ENCODE results near the gene CCDC124. TPM values are rescaled to one million over a fixed set of nuclear protein-coding genes. Genes with fewer than 3 reads are reported as not detected.
"Not testable (repeated sequence)": the region's sequence is repeated elsewhere in the genome, so short reads cannot be mapped to it uniquely, and the experiment has no call there.

Gene CCDC124
- total and polyA plus RNA-seq, 3 experiments from 2014 or later, result 65.7 to 195 (median 184) TPM

DNA sequence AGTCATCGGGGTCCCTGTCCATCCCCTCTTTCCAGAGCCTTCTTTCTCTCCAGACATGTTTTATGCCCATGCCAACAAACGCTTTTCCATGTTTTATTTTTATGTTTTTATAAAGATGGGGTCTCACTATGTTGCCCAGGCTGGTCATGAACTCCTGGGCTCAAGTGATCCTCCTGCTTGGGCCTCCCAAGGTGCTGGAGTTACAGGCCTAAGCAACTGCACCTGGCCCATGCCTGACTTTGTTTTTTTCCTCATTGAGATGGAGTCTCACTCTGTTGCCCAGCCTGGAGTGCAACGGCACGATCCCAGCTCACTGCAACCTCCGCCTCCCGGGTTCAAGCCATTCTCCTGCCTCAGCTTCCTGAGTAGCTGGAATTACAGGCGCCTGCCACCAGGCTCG is 53.8 kb downstream of the CCDC124 start:
- H3K27me3 ChIP-seq (ENCODE audit: insufficient read depth, low read length, poor library complexity, severe bottlenecking); H3K9me3 Mint-ChIP-seq; DNase-seq; CTCF ChIA-PET; H3K4me1 ChIP-seq (ENCODE audit: insufficient read depth, low read length); H3K4me1 Mint-ChIP-seq; H3K27ac Mint-ChIP-seq; H3K27ac ChIP-seq (ENCODE audit: low read depth, low read length); H3K36me3 Mint-ChIP-seq; H3K9me3 ChIP-seq (ENCODE audit: low read length); H3K4me3 ChIP-seq (ENCODE audit: low read length); H3K4me3 Mint-ChIP-seq; POLR2A ChIA-PET; H3K36me3 ChIP-seq (ENCODE audit: insufficient read depth, low read length): not testable (repeated sequence)
- peaks cover 8 to 12% of the 10 kb centered on the region in 2 donors for H3K27me3 Mint-ChIP-seq

DNA sequence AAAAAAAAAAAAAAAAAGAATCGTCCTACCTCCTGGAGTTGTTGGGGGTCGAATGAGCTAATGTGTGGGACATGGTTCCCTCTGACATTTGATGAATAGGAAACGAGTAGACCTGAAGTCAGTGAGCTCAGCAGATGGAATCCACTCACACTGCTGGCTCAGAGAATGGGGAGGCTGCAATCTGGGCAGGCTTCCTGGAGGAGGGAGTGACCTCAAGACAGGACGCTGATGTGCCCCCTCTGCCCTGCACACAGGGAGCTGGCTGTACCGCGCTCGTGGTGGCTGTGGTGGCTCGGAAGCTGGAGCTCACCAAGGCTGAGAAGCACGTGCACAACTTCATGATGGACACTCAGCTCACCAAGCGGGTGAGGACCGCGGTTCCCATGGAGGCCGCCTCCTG is 55.3 kb downstream of the CCDC124 start:
- no peaks in the 10 kb centered on the region for H3K9me3 ChIP-seq (ENCODE audit: low read length)
- Mint-ChIP-seq H3K36me3 (no peaks in the 10 kb centered on the region), H3K4me1 (no peaks in the 10 kb centered on the region), H3K27ac (no peak overlapping the region), H3K9me3 (no peaks in the 10 kb centered on the region), H3K4me3 (no peak overlapping the region), H3K27me3 (peaks cover 8 to 9% of the 10 kb centered on the region in 2 donors)
- no peak for DNase-seq
- no peak overlapping the region for H3K27ac ChIP-seq (ENCODE audit: low read depth, low read length)
- CTCF ChIA-PET, result interaction anchor here (1.3 to 1.6 kb wide), 2 partner anchors 9 to 56 kb away, joined by 4 to 7 read pairs; no protein-coding TSS in a partner anchor
- no peaks in the 10 kb centered on the region for H3K36me3 ChIP-seq (ENCODE audit: insufficient read depth, low read length)
- POLR2A ChIA-PET, result no interaction called here
- no peaks in the 10 kb centered on the region for H3K4me1 ChIP-seq (ENCODE audit: insufficient read depth, low read length)
- H3K27me3 ChIP-seq (ENCODE audit: insufficient read depth, low read length, poor library complexity, severe bottlenecking), result no peaks in the 10 kb centered on the region
- no peak overlapping the region for H3K4me3 ChIP-seq (ENCODE audit: low read length)

DNA sequence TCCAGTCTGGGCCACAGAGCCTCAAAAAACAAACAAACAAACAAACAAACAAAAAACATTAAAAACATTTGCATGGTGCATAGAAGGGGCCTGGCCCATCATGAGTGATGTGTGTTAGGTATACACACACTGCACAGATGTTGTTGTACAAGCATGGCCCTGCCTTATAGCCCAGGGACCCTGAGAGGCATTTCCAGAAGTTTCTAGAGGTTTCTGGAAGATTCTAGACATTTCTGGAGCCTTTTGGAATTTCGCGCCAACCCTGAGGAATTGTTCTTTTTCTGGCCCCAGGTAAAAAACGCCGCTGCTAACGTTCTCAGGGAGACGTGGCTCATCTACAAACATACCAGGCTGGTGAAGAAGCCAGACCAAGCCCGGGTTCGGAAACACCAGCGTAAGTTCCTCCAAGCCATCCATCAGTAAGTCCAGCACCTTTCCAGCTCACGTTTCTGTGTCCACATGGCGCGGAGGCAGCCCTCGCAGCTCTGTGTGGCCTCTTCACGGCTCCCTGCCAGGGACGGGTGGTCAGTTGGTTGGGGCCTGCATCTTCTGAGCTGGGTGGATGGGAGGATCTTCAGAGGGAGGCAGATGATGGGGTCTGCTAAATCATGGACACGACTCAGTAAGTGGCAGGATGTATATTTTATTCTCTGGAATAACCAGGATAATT is 56.7 kb downstream of the CCDC124 start:
- CTCF ChIA-PET, result interaction anchor here (2.0 kb wide), 1 partner anchor 130 kb away, joined by 5 read pairs; the partner anchor contains the start of gene RPL18A
- H3K4me1 Mint-ChIP-seq, result no peaks in the 10 kb centered on the region

DNA sequence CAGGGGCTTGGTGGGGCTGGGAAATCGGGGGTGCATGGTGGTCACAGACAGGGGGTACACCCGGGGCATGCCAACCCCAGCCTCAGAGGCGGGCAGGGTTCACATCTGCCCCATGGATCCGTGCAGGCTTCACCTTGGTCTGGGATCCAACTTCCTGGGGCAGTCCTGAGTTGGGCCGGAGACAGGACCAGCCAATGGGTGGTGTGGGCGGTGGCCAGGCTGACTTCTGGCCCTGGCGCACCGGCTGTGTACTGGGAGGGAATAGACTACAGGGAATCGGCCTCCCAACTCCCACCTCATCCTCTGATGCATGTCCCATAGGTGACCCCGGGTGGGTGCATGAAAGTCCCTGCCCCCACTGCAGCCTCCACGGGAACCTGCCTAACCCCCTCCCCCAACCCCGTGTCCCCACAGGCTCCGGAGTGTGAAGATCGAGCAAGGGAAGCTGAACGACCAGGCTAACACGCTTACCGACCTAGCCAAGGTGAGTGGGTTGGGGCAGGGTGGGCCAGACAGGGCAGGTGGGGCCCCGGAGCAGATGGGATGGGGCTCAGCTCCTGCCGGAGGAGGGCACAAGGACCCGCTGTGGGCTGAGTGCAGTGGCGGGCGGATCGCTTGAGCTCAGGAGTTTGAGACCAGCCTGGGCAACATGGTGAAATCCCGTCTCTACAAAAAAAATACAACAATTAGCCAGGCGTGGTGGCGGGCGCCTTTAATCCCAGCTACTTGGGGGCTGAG is 60.4 kb downstream of the CCDC124 start:
- POLR2A ChIA-PET, result no interaction called here
- no peak overlapping the region for H3K27ac Mint-ChIP-seq
- H3K4me3 Mint-ChIP-seq, result no peak overlapping the region

More for the DNA sequence above, 56.7 kb downstream of the CCDC124 start:
- Mint-ChIP-seq H3K36me3 (no peaks in the 10 kb centered on the region), H3K4me3 (no peak overlapping the region), H3K27ac (no peak overlapping the region), H3K9me3 (no peaks in the 10 kb centered on the region), H3K27me3 (peaks cover 8 to 9% of the 10 kb centered on the region in 2 donors)
- Histone ChIP-seq H3K4me1 (ENCODE audit: insufficient read depth, low read length) (no peaks in the 10 kb centered on the region), H3K4me3 (ENCODE audit: low read length) (no peak overlapping the region), H3K27ac (ENCODE audit: low read depth, low read length) (no peak overlapping the region), H3K27me3 (ENCODE audit: insufficient read depth, low read length, poor library complexity, severe bottlenecking) (no peaks in the 10 kb centered on the region), H3K9me3 (ENCODE audit: low read length) (no peaks in the 10 kb centered on the region), H3K36me3 (ENCODE audit: insufficient read depth, low read length) (no peaks in the 10 kb centered on the region)
- POLR2A ChIA-PET, result no interaction called here
- DNase-seq, result no peak

More for the DNA sequence above, 60.4 kb downstream of the CCDC124 start:
- H3K9me3 Mint-ChIP-seq, result no peaks in the 10 kb centered on the region
- Histone ChIP-seq H3K36me3 (ENCODE audit: insufficient read depth, low read length) (no peaks in the 10 kb centered on the region), H3K4me1 (ENCODE audit: insufficient read depth, low read length) (no peaks in the 10 kb centered on the region), H3K27ac (ENCODE audit: low read depth, low read length) (no peak overlapping the region), H3K4me3 (ENCODE audit: low read length) (no peak overlapping the region), H3K27me3 (ENCODE audit: insufficient read depth, low read length, poor library complexity, severe bottlenecking) (no peaks in the 10 kb centered on the region), H3K9me3 (ENCODE audit: low read length) (no peaks in the 10 kb centered on the region)
- peaks cover 3 to 6% (median 6%) of the 10 kb centered on the region in 3 donors for H3K4me1 Mint-ChIP-seq
- DNase-seq, result no peak
- CTCF ChIA-PET, result interaction anchor here (5.3 to 8.7 kb wide), 3 partner anchors 47 to 135 kb away, joined by 38 to 201 read pairs (median 39); partner anchors contain the start of genes CCDC124 and RPL18A
- peaks cover 0 to 7% of the 10 kb centered on the region in 2 donors for H3K27me3 Mint-ChIP-seq
- no peaks in the 10 kb centered on the region for H3K36me3 Mint-ChIP-seq

Other genes with a start within 250 kb of the CCDC124 start
- not detected for gene UNC13A, start 244.7 kb upstream of the CCDC124 start, total RNA-seq
- gene UNC13A, start 244.7 kb upstream of the CCDC124 start, polyA plus RNA-seq, result not detected
- 10 to 100 TPM; 66.1 to 72.3 TPM for gene MAP1S, start 213.5 kb upstream of the CCDC124 start, total RNA-seq
- gene MAP1S, start 213.5 kb upstream of the CCDC124 start, polyA plus RNA-seq, result 43.0 TPM
- gene FCHO1, start 181.5 kb upstream of the CCDC124 start, total RNA-seq, result 10 to 100 TPM; 37.7 to 38.7 TPM
- 23.0 TPM for gene FCHO1, start 181.5 kb upstream of the CCDC124 start, polyA plus RNA-seq
- not detected for gene B3GNT3, start 137.9 kb upstream of the CCDC124 start, total RNA-seq
- not detected for gene B3GNT3, start 137.9 kb upstream of the CCDC124 start, polyA plus RNA-seq
- gene INSL3, start 111.5 kb upstream of the CCDC124 start, total RNA-seq, result 1 to 10 TPM; 1.8 to 2.9 TPM
- 2.6 TPM for gene INSL3, start 111.5 kb upstream of the CCDC124 start, polyA plus RNA-seq
- 100 to 1,000 TPM; 119 to 125 TPM for gene JAK3, start 85.0 kb upstream of the CCDC124 start, total RNA-seq
- gene JAK3, start 85.0 kb upstream of the CCDC124 start, polyA plus RNA-seq, result 84.0 TPM
- gene RPL18A, start 73.1 kb upstream of the CCDC124 start, total RNA-seq, result 1,000 to 10,000 TPM; 3,114 to 3,151 TPM
- gene RPL18A, start 73.1 kb upstream of the CCDC124 start, polyA plus RNA-seq, result 3,296 TPM
- gene SLC5A5, start 61.1 kb upstream of the CCDC124 start, total RNA-seq, result 1 to 10 TPM; 1.2 to 1.7 TPM
- 0.33 TPM for gene SLC5A5, start 61.1 kb upstream of the CCDC124 start, polyA plus RNA-seq
- gene KCNN1, start 34.1 kb downstream of the CCDC124 start, total RNA-seq, result under 1 TPM; 0.13 to 0.15 TPM
- gene KCNN1, start 34.1 kb downstream of the CCDC124 start, polyA plus RNA-seq, result not detected
- gene ARRDC2, start 75.2 kb downstream of the CCDC124 start, total RNA-seq, result 10 to 100 TPM; 33.5 to 37.1 TPM
- gene ARRDC2, start 75.2 kb downstream of the CCDC124 start, polyA plus RNA-seq, result 45.8 TPM
- gene IL12RB1, start 153.9 kb downstream of the CCDC124 start, total RNA-seq, result 10 to 100 TPM; 18.9 to 19.6 TPM
- 43.2 TPM for gene IL12RB1, start 153.9 kb downstream of the CCDC124 start, polyA plus RNA-seq
- 10 to 100 TPM; 15.0 to 15.9 TPM for gene MAST3, start 164.8 kb downstream of the CCDC124 start, total RNA-seq
- 18.6 TPM for gene MAST3, start 164.8 kb downstream of the CCDC124 start, polyA plus RNA-seq
- 10 to 100 TPM; 17.7 to 17.9 TPM for gene PIK3R2, start 220.1 kb downstream of the CCDC124 start, total RNA-seq
- gene PIK3R2, start 220.1 kb downstream of the CCDC124 start, polyA plus RNA-seq, result 5.7 TPM
- 10 to 100 TPM; 33.3 to 34.5 TPM for gene IFI30, start 240.8 kb downstream of the CCDC124 start, total RNA-seq
- 10.9 TPM for gene IFI30, start 240.8 kb downstream of the CCDC124 start, polyA plus RNA-seq

Measured in CD8-positive, alpha-beta memory T cell (primary cell).